GM19035 (cell line): ENCODE results near the gene ZMAT2.
"Not testable (repeated sequence)": the region's sequence is repeated elsewhere in the genome, so short reads cannot be mapped to it uniquely, and the experiment has no call there.

Experiments used
- ATAC-seq: cut with Tn5 transposase; IDR thresholded peaks from one replicate; pipeline ENCODE4 v1.9.1; 2021; ENCODE audit not compliant: unreplicated experiment

ZMAT2 gene

DNA sequence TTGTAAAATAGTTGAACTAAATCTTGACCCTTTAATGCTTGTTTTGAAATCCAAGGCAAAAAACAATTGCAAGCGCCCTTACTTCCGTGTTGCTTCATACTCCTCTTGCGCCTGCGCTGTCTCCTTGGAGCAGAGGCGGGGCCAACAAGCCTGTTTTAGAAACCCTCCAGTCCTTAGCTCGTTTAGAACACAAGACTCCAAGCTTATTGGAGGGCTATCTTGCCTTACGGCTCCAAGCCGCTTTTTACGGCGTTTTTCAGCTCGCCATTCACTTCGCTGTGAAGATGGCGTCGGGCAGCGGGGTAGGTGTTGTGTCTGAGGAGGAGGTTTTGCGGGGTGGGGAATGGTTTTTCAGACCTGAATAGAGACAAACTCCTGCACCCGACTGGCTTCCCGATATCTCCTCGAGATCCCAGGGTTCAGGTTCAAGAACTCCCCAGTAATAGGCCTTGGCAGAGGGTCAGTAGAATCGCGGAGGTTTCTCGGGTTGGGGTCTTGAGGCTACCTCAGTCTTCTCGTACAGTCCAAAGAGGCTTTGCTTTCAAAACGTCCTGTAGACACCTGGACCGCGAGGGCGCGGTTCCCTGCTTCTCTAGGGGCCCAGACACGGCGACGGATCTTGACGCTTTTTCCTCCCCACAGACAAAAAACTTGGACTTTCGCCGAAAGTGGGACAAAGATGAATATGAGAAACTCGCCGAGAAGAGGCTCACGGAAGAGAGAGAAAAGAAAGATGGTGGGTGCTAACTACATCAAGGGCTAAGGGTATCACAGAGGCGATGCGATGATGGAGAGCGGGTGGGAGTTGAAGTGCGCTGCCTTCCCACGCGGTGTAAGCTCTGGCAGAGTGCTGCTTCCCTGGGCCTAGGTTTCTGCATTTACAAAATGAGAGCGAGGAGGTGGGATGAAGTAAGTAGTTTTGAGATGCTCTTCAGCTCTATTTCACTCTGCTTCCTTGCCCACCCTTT lies at the start of gene ZMAT2:
Gene ZMAT2 (plus strand): TSS at position 271 of the 968 bp plus-strand sequence. CDS start 14 bp downstream, at position 285.
- ATAC-seq: peak; percentile 97

DNA sequence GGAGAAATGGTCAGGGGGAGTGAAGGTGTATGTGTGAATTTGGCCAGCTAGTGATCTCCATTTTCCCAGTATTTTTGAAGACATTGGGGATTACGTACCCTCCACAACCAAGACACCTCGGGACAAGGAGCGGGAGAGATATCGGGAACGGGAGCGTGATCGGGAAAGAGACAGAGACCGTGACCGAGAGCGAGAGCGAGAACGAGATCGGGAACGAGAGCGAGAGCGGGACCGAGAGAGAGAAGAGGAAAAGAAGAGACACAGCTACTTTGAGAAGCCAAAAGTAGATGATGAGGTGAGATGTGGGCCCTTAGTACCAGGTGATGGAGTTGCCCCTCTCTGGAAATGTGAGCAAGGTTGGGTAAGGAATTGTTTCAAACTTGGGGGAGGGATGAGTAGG lies 41.4 kb upstream of the ZMAT2 start:
- ATAC-seq: no peak

DNA sequence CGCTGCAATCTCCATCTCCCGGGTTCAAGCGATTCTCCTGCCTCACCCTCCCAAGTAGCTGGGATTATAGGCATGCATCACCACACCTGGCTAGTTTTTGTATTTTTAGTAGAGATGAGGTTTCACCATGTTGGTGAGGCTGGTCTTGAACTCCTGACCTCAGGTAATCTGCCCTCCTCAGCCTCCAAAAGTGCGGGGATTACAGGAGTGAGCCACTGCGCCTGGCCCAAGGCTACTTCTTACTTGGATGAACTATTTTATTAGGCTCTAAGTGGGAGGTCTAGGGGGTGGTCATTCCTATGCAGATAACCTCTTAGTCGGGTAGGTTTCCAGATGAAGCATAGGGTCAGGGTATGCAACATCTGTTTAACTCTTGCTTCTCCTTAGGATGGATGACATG lies 39.9 kb upstream of the ZMAT2 start:
- ATAC-seq: not testable (repeated sequence)

DNA sequence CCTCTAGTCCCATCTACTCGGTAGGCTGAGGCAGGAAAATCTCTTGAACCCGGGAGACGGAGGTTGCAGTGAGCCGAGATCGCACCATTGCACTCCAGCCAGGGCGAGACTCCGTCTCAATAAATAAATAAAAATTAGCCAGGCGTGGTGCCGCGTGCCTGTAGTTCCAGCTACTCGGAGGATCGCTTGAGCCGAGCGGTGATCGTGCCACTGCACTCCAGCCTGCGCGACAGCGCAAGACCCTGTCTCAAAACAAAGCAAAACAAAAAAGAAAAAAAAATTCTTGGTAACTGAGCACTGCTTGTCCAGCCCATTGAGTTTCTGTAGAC lies 36.3 kb upstream of the ZMAT2 start:
- no peak for ATAC-seq

DNA sequence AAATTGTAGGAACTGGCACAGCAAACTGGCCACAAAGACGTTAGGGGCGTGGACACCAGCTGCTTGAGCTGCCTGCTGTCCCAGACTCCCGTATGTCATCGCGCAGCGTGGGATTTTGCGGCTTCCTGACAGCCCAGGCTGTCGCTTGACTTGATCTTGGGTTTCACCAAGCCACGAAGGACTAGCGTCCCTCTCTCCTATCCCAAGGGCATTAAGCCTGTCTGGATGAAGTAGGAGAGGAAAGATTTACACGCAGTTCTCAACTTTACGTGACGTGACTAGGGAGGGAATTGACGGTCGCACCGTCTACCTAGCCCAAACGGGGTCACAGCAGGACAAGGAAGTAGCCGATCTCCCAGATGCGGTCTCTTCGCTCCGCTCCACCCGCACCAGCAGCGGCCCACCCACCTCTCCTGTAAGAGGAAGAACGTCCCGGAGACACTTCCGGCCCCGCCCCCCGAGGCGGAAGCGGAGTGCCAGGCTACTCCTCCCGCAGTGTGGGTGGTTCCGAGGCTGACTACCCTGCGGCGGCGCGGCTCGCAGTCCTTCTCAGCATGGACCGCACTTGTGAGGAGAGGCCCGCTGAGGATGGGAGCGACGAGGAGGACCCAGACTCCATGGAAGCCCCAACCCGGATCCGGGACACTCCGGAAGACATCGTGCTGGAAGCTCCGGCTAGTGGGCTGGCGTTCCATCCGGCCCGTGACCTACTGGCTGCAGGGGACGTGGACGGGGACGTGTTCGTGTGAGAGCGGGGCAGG lies 35.7 kb upstream of the ZMAT2 start, which contains the start of gene WDR55:
Gene WDR55 (plus strand): TSS at position 546 of the 761 bp plus-strand sequence. CDS start 9 bp downstream, at position 555.
- peak; percentile 98 for ATAC-seq

- not testable (repeated sequence) for ATAC-seq
These were observed 29.2 kb upstream of the ZMAT2 start for GRCh38 chr5:140671035-140671434.

DNA sequence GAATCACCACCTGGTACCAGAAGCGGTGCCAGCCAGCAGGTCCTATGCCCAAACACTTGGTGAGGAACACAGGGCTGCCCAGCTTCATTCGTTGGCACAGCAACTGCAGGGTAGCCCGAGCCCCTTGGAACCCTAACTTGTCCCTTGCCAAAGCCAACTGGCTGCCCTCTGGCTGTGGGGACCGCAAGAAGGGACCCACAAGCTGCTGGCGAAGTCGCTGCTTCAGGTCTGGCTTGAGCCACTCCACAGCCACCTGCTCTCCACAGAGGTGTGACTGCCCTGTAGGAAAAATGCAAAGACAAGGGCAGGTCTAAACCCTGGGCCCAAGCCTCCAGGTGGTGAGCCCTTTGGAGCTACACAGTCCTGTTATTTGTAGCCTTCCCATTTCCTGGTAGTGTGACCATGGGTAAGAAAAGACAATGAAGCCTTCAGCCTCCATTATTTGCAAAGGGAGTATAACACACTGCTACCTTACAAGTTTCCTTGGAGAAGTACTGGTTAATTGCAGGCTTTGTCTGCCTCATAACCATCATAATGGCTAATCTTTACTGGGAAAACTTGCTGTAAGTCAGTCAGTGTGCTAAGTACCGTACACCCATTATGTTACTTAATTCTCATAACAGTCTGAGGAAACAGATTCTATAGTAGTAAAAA lies 28.6 kb upstream of the ZMAT2 start:
- no peak for ATAC-seq

- no peak for ATAC-seq
These were observed 27.6 kb upstream of the ZMAT2 start for GRCh38 chr5:140672455-140673186.

DNA sequence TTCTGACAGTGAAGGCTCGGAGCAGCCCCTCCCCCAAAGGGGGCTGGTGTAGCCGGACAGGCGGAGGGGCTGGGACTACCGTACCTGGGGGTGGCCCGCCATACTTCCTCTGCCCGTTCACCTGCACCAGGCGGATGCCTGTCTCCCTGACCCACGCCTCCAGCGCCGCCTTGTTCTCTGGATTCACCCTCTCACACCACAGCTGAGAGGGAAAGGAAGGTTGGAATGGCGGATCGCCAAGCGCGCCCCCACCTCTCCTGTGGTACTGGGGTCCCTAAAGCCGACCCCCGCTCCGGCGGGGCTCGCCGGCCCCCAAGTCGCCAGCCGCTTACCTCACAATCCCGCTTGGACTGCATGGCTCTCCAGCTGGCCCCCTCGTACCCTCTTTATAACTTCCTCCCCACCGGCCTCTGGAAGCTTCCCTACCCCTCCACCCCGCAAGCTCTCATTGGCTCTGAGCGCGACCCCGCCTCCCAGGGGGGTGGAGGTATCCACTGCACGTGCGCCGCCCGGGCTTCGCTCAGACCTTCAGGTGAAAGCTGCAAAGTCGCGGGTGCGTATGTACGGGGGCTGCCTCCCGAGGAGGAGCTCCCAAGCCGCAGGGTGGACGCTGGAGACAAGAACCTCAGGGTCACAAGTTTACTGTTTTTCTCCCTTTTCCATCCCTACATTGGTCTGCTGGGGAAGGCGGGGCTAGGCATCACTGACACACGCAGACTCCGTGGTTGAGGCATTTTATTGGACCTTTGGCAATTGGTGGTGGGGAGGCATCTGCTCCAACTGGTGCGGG lies 26.9 kb upstream of the ZMAT2 start, which contains the start of gene DND1:
Gene DND1 (minus strand): TSS at position 390 of the 790 bp plus-strand sequence. CDS start 34 bp downstream, at position 356.
- no peak for ATAC-seq

- no peak for ATAC-seq
These were observed 26.0 kb upstream of the ZMAT2 start for GRCh38 chr5:140674211-140674610.

GRCh38 chr5:140674629-140675028 lies 25.6 kb upstream of the ZMAT2 start:
- no peak for ATAC-seq

DNA sequence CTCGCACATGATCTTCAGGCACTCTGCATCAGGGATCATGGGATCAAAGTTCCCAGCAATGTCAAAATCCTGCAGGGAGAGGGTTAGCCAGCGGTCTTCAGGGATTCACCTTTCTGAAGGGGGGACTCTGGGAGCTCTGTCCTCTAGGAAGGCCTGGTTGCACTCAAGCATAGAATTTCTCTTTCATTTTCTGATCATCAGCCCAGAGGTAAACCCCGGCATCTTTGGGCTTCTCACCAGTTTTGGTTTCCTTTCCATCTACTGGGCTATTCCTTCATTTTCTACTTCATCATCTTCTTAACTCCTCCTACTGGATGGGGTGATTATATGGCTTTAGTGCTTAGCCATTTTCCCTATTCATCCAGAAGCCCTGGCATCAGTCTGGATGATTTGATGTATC lies 22.3 kb upstream of the ZMAT2 start:
- ATAC-seq: no peak

DNA sequence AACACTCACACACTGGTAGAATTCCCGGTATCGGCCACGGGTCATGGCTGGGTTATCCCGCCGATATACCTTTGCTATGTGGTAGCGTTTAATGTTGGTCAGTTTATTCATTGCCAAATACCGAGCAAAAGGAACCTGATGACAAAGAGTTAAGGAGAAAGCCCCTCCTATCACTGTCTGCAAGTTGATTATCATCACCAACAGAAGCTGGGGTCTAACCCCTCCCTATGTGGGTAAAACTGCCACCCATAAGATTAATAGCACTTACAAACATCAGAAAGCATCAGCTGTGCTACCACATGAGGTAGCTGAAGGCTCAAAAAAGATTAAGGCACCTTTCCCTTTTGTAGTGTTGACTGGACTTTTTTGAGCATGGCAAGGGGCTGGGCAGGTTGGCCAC lies 21.3 kb upstream of the ZMAT2 start:
- ATAC-seq: no peak

DNA sequence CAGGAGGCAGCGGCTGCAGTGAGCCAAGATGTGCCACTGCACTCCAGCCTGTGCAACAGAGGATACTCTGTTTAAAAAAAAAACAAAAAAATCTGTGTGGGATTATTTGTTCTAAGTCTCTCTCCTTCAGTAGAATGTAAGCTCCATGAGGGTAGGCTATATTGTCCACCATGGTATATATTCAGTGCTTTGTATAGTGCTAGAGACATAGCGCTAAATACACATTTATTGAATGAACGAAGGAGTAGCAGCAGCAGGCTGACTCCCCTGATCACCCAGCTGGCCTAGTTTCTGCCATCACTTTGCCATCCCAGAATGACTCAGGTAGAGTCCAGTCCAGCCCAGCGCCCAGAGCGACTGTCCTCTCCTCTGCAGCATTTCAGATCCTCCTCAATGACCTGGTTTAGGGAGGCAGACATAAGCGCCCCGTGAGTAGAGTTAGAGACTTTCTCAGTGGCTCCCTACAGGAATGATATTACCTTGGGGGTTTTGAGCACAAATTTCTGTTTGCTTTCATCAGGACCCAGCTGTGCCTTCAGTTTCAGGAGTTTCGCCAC lies 9.8 kb upstream of the ZMAT2 start:
- peak; percentile 4 for ATAC-seq

DNA sequence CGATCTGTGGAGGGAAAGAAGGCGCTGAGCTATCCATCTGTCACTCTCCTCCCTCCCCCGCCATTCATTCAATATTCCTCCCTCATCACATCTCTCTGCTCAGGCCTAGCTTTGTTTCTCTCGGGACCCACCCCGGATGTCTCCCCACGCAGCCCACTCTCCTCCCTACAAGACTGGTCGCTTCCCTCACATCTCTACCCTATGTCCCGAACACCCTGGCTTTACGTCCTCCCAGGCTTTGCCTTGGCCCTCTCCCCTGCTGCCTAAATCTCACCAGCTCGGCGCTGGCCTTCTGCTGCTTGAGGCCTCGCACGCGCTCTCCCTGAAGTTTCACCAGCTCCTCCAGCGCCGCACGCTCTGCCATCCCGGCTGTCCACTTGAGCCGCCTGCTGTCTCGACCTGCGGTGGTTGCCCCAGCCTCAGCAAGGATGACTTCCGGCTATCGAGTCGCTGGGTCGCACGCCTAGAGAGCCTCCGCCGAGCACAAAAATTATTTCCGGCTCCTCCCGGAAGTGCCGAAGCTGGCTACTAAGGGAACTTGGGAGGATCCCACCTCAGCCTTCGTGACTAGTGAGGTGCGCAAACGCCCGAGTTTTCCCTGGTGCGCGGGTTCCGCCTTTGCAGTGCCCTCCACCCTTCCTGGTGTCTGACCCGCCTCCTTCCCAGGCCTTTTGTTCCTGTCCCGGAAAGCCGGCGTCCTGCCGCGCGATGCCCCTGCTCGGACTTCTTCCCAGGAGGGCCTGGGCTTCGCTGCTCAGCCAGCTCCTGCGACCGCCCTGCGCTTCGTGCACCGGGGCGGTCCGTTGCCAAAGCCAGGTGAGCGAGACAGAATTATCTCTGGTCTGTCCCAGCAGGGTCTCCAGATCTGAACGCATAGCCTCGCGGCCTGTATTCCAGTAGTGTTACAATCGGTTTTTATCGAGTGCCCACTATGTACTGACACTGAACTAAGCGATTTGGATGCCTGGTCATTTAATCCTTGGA lies 9.0 kb upstream of the ZMAT2 start, which contains the start of the genes HARS1 and HARS2:
Gene HARS1 (minus strand): TSS at position 430 of the 984 bp plus-strand sequence. CDS start 66 bp downstream, at position 364.
Gene HARS2 (plus strand): TSS at position 515 of the 984 bp plus-strand sequence. CDS start 194 bp downstream, at position 709.
- ATAC-seq: peak; percentile 98

GRCh38 chr5:140694276-140694675 lies 6.0 kb upstream of the ZMAT2 start:
- no peak for ATAC-seq

- no peak for ATAC-seq
These were observed 3.3 kb upstream of the ZMAT2 start for GRCh38 chr5:140696891-140697492.

GRCh38 chr5:140707812-140708211 lies 7.6 kb downstream of the ZMAT2 start:
- ATAC-seq: no peak
